ENCODE data around the gene GUCY1B1.

Gene GUCY1B1

DNA sequence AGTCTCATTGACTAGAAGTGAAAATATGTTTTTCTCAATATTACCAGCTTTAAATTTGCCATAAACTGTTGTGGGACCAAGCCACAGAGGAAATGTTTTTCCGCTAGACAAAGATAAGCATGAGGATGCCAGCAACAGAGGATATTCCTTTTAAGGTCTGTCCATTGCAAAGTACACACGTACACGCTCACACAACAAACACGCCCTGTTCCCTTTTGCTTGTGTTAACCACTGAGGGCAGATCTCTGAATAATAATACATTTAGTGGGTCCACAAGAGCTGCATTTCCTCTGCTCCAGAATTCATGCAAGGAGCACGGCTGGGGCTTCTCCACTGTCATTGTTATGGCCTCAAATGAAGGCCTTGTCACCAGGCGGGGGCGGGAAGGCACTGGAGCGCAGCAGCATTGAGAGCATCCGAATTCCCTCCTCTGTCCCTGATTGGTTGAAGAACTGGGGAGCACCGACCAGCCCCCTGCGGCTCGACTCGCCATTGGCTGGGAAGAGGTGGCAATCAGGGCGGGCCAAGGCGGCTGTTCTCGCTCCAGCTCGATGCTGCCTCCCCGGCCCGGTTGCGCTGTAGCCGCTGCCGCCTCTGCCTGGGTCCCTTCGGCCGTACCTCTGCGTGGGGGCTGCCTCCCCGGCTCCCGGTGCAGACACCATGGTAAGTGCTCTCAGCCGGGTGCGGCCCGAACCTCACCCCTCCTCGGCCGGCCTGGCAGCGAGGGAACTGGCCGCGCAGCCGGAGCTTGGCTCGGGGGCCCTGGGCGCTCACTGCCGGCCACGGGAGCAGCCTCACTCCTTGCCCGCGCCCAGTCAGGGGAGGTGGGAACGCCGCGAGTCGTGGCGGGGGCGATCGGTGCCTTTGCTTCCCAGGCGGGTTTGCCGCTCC, at the start of gene GUCY1B1:
Gene GUCY1B1 (plus strand): TSS at position 541 of the 891 bp plus-strand sequence. CDS start 120 bp downstream, at position 661.
- H3K36me3 ChIP-seq, result no peaks in the 10 kb centered on the region
- intact Hi-C loops (cut with DNase I; ENCODE audit: low total_unique reads), result no loop called here
- H3K4me1 ChIP-seq, result peaks cover 0 to 20% (median 4%) of the 10 kb centered on the region in 4 donors
- DNase-seq, result peak; percentile 91 to 97
- H3K9me3 ChIP-seq, result no peaks in the 10 kb centered on the region
- H3K4me3 ChIP-seq, result peak within 1 kb of the TSS; percentile 60 to 72
- H3K27me3 ChIP-seq, result no peaks in the 10 kb centered on the region
- peak within 1 kb of the TSS; percentile 90 to 95 for H3K27ac ChIP-seq
- TF ChIP-seq, protein P1, sequence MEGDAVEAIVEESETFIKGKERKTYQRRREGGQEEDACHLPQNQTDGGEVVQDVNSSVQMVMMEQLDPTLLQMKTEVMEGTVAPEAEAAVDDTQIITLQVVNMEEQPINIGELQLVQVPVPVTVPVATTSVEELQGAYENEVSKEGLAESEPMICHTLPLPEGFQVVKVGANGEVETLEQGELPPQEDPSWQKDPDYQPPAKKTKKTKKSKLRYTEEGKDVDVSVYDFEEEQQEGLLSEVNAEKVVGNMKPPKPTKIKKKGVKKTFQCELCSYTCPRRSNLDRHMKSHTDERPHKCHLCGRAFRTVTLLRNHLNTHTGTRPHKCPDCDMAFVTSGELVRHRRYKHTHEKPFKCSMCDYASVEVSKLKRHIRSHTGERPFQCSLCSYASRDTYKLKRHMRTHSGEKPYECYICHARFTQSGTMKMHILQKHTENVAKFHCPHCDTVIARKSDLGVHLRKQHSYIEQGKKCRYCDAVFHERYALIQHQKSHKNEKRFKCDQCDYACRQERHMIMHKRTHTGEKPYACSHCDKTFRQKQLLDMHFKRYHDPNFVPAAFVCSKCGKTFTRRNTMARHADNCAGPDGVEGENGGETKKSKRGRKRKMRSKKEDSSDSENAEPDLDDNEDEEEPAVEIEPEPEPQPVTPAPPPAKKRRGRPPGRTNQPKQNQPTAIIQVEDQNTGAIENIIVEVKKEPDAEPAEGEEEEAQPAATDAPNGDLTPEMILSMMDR (IDR thresholded peaks at IDR 0.05), result peak; percentile 42 to 52

DNA sequence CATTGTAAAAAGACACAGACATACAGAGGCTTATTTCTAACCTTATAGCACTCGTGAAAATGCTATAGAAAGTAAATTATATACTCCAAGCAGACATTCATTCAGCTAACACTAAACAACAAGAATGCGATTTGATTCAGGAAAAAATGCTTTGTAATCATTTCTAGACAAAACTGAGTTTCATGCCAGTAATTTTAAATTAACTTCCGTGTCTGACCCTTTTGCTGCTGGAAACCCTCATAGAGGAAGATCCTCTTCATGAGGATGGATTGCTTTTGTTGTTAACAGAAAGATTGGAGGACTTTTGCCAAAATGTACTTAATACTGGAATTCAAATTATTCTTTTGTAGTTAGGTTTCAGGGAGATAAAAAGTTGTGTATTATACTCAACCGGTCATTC, 48.9 kb upstream of the GUCY1B1 start:
- Histone ChIP-seq H3K27ac (no peak overlapping the region), H3K36me3 (peaks cover 7 to 18% (median 16%) of the 10 kb centered on the region in 3 donors), H3K4me1 (peaks cover 0 to 17% (median 5%) of the 10 kb centered on the region in 4 donors), H3K4me3 (no peak overlapping the region), H3K9me3 (no peaks in the 10 kb centered on the region), H3K27me3 (no peaks in the 10 kb centered on the region)
- TF ChIP-seq, protein P1 (IDR thresholded peaks at IDR 0.05), result no peak
- DNase-seq, result no peak
- intact Hi-C loops (cut with DNase I; ENCODE audit: low total_unique reads), result no loop called here

DNA sequence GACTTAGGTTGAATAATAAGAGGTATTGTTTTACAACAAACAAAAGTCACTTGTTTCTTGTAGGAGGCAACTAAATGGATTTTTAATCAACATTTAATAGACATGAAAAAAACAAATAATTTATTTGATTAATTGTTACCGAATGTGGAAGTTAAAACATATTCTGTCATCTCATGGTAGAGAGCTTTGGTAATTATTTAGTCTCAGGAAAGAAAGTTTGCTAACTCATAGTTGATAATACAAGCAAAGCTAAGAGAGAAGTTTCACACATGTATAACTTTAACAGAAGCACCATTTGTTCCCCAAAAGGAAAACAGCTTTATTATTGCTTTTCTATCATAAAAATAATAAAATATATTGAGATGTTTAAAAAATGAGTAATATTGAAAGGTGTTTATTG, 47.3 kb upstream of the GUCY1B1 start:
- TF ChIP-seq, protein P1 (IDR thresholded peaks at IDR 0.05), result no peak
- Histone ChIP-seq H3K27me3 (no peaks in the 10 kb centered on the region), H3K36me3 (peaks cover 7 to 25% (median 16%) of the 10 kb centered on the region in 3 donors), H3K9me3 (no peaks in the 10 kb centered on the region), H3K27ac (no peak overlapping the region), H3K4me1 (peaks cover 0 to under 1% (median 0%) of the 10 kb centered on the region in 4 donors), H3K4me3 (no peak overlapping the region)
- no peak for DNase-seq
- intact Hi-C loops (cut with DNase I; ENCODE audit: low total_unique reads), result no loop called here

DNA sequence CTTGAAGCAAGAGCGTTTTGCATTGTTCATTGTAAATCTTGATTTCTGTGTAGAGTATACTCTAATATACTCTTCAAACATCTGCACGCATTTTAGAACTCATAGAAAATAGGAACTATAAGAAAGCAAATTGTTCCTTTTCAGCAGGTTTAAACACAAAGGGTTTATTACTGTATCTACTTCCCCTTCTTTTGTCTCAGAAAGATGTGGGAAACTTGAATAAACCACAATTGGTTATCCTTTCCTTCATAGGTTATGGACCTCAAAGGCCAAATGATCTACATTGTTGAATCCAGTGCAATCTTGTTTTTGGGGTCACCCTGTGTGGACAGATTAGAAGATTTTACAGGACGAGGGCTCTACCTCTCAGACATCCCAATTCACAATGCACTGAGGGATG, 46.0 kb upstream of the GUCY1B1 start:
- TF ChIP-seq, protein P1 (IDR thresholded peaks at IDR 0.05), result no peak

DNA sequence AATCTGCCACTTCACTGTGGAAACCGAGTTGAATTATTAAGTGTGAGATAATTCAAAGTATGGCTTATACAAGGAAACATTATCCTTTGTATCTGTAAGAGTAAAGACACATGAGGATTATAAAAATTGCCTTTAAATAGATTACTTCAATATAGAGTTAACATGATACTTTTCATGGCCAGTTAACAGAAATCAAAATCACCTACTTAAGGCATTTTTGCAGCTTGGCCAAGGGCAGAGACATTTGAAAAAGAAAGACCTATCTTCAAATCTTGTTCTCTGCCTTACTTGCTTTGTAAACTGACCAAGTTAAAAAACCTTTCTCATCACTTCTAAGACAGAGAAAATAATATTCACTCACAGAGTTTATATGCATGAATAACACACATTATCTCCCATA, 44.9 kb upstream of the GUCY1B1 start:
- Histone ChIP-seq H3K27ac (no peak overlapping the region), H3K27me3 (no peaks in the 10 kb centered on the region), H3K4me3 (no peak overlapping the region), H3K36me3 (peaks cover 7 to 37% (median 16%) of the 10 kb centered on the region in 3 donors), H3K9me3 (no peaks in the 10 kb centered on the region), H3K4me1 (no peaks in the 10 kb centered on the region)
- TF ChIP-seq, protein P1 (IDR thresholded peaks at IDR 0.05), result no peak
- DNase-seq, result no peak
- intact Hi-C loops (cut with DNase I; ENCODE audit: low total_unique reads), result no loop called here

More for the DNA sequence above, 46.0 kb upstream of the GUCY1B1 start:
- H3K27ac ChIP-seq, result no peak overlapping the region
- H3K4me1 ChIP-seq, result no peaks in the 10 kb centered on the region
- H3K27me3 ChIP-seq, result no peaks in the 10 kb centered on the region
- intact Hi-C loops (cut with DNase I; ENCODE audit: low total_unique reads), result no loop called here
- H3K4me3 ChIP-seq, result no peak overlapping the region
- H3K9me3 ChIP-seq, result no peaks in the 10 kb centered on the region
- peaks cover 7 to 32% (median 16%) of the 10 kb centered on the region in 3 donors for H3K36me3 ChIP-seq
- no peak for DNase-seq
